ENCODE data around the gene CCDC157. TPM values are rescaled to one million over a fixed set of nuclear protein-coding genes. Genes with fewer than 3 reads are reported as not detected.
A peak's percentile ranks its signal among the peaks of the same experiment; 100 is the strongest.

The CCDC157 gene
- polyA plus RNA-seq, 1 donor from 2014 or later = 32.2 TPM

GRCh38 chr22:30423301-30423958 is 66.6 kb downstream of the CCDC157 start:
- H3F3A ChIP-seq (ENCODE audit: insufficient read depth, low read length, poor library complexity, severe bottlenecking) = no peaks in the 10 kb centered on the region
- H3K9me2 ChIP-seq (ENCODE audit: insufficient read depth, low read length) = no peaks in the 10 kb centered on the region
- no peaks in the 10 kb centered on the region for H3K9me3 ChIP-seq (ENCODE audit: low read length)
- H3K9ac ChIP-seq (ENCODE audit: low read length) = peak overlapping the region; percentile 89
- no peaks in the 10 kb centered on the region for H3K36me3 ChIP-seq (ENCODE audit: insufficient read depth, low read length)
- H3K4me2 ChIP-seq (ENCODE audit: low read length) = peak overlapping the region; percentile 85
- peak overlapping the region; percentile 83 for H3K4me3 ChIP-seq (ENCODE audit: low read length)
- peak overlapping the region; percentile 93 for H3K27ac ChIP-seq (ENCODE audit: low read length)
- H3K27me3 ChIP-seq (ENCODE audit: insufficient read depth, low read depth, low read length) = no peaks in the 10 kb centered on the region
- no peaks in the 10 kb centered on the region for H4K20me1 ChIP-seq (ENCODE audit: insufficient read depth)
- H3K79me2 ChIP-seq (replicated peaks; ENCODE audit: insufficient read depth, low read length) = no peaks in the 10 kb centered on the region
- H2AFZ ChIP-seq (ENCODE audit: low read depth, low read length) = peak overlapping the region; percentile 18
- TF ChIP-seq MXI1 (conservative IDR thresholded peaks at IDR 0.05; ENCODE audit: poor library complexity, severe bottlenecking) = no peak
- TF ChIP-seq RAD21 (conservative IDR thresholded peaks at IDR 0.05) = peak; percentile 46
- peak; percentile 93 for TF ChIP-seq POLR2AphosphoS5 (IDR thresholded peaks at IDR 0.05)
- TF ChIP-seq TAF1 (IDR thresholded peaks at IDR 0.05; ENCODE audit: low read depth) = peak; percentile 92
- TF ChIP-seq EZH2 (IDR thresholded peaks at IDR 0.05; ENCODE audit: borderline replicate concordance, insufficient read depth, low read length, poor library complexity, severe bottlenecking) = no peak
- TF ChIP-seq CTCF (IDR thresholded peaks at IDR 0.05; ENCODE audit: poor library complexity, severe bottlenecking) = peak; percentile 52
- TF ChIP-seq SMC3 (conservative IDR thresholded peaks at IDR 0.05; ENCODE audit: poor library complexity) = peak; percentile 52
- no peak for TF ChIP-seq EP300 (conservative IDR thresholded peaks at IDR 0.05; ENCODE audit: poor library complexity, severe bottlenecking)
- TF ChIP-seq REST (IDR thresholded peaks at IDR 0.05; ENCODE audit: borderline replicate concordance) = peak; percentile 91

GRCh38 chr22:30423959-30424533 is 67.2 kb downstream of the CCDC157 start:
- peak overlapping the region; percentile 15 for H3K4me2 ChIP-seq (ENCODE audit: low read length)
- peak overlapping the region; percentile 89 for H3K9ac ChIP-seq (ENCODE audit: low read length)
- H3K27me3 ChIP-seq (ENCODE audit: insufficient read depth, low read depth, low read length) = no peaks in the 10 kb centered on the region
- peak overlapping the region; percentile 93 for H3K27ac ChIP-seq (ENCODE audit: low read length)
- H3K9me2 ChIP-seq (ENCODE audit: insufficient read depth, low read length) = no peaks in the 10 kb centered on the region
- H3K9me3 ChIP-seq (ENCODE audit: low read length) = no peaks in the 10 kb centered on the region
- H3K79me2 ChIP-seq (replicated peaks; ENCODE audit: insufficient read depth, low read length) = no peaks in the 10 kb centered on the region
- H3K4me3 ChIP-seq (ENCODE audit: low read length) = peak overlapping the region; percentile 83
- H2AFZ ChIP-seq (ENCODE audit: low read depth, low read length) = no peak overlapping the region
- H4K20me1 ChIP-seq (ENCODE audit: insufficient read depth) = no peaks in the 10 kb centered on the region
- no peaks in the 10 kb centered on the region for H3K36me3 ChIP-seq (ENCODE audit: insufficient read depth, low read length)
- TF ChIP-seq EP300 (conservative IDR thresholded peaks at IDR 0.05; ENCODE audit: poor library complexity, severe bottlenecking) (peak; percentile 74), EZH2 (IDR thresholded peaks at IDR 0.05; ENCODE audit: borderline replicate concordance, insufficient read depth, low read length, poor library complexity, severe bottlenecking) (no peak), RAD21 (conservative IDR thresholded peaks at IDR 0.05) (peak; percentile 18), TAF1 (IDR thresholded peaks at IDR 0.05; ENCODE audit: low read depth) (no peak), SMC3 (conservative IDR thresholded peaks at IDR 0.05; ENCODE audit: poor library complexity) (peak; percentile 46), CTCF (IDR thresholded peaks at IDR 0.05; ENCODE audit: poor library complexity, severe bottlenecking) (no peak), MXI1 (conservative IDR thresholded peaks at IDR 0.05; ENCODE audit: poor library complexity, severe bottlenecking) (peak; percentile 68), POLR2AphosphoS5 (IDR thresholded peaks at IDR 0.05) (peak; percentile 34), REST (IDR thresholded peaks at IDR 0.05; ENCODE audit: borderline replicate concordance) (peak; percentile 8)
- no peaks in the 10 kb centered on the region for H3F3A ChIP-seq (ENCODE audit: insufficient read depth, low read length, poor library complexity, severe bottlenecking)
